HEK293 (cell line): ENCODE measurements around the gene RPS18.

ENCODE experiments used
- EGR2 ChIP-seq: fragments of 450-650 bp; formaldehyde crosslinking; IDR thresholded peaks from 2 replicates; pipeline ENCODE4 v1.5.1; 2016; ENCODE audit warnings: low read depth, missing biosample characterization, missing genetic modification characterization
- IKZF3 ChIP-seq: fragments of 450-650 bp; IDR thresholded peaks from 2 replicates; pipeline ENCODE4 v1.5.0; 2018; ENCODE audit warnings: missing biosample characterization, mild to moderate bottlenecking, missing genetic modification characterization, moderate library complexity
- KLF17 ChIP-seq: fragments of 450-650 bp; formaldehyde crosslinking; IDR thresholded peaks from 2 replicates; pipeline ENCODE4 v1.5.1; 2016; ENCODE audit warnings: missing biosample characterization, missing genetic modification characterization
- MEIS1 ChIP-seq: sonication (generic); formaldehyde crosslinking; IDR thresholded peaks from 2 replicates; pipeline ENCODE4 v1.8.1; 2022; ENCODE audit warnings: missing genetic modification reagents, mild to moderate bottlenecking, borderline replicate concordance
- SCRT2 ChIP-seq: fragments of 450-650 bp; formaldehyde crosslinking; IDR thresholded peaks from 2 replicates; pipeline ENCODE4 v1.5.1; 2016; ENCODE audit warnings: missing biosample characterization, missing genetic modification characterization
- SP2 ChIP-seq: fragments of 450-650 bp; formaldehyde crosslinking; IDR thresholded peaks from 2 replicates; pipeline ENCODE4 v1.5.1; 2016; ENCODE audit warnings: missing biosample characterization, missing genetic modification characterization
- SP7 ChIP-seq: fragments of 450-650 bp; formaldehyde crosslinking; IDR thresholded peaks from 2 replicates; pipeline ENCODE4 v1.5.1; 2016; ENCODE audit warnings: missing biosample characterization, missing genetic modification characterization
- YY1 ChIP-seq: fragments of 450-650 bp; formaldehyde crosslinking; IDR thresholded peaks from 2 replicates; pipeline ENCODE4 v1.5.1; 2018; ENCODE audit warnings: missing biosample characterization, missing genetic modification characterization
- ZBTB21 ChIP-seq: fragments of 450-650 bp; formaldehyde crosslinking; IDR thresholded peaks from 2 replicates; pipeline ENCODE4 v1.5.1; 2017; ENCODE audit warnings: missing biosample characterization, missing genetic modification characterization
- ZFP37 ChIP-seq: fragments of 450-650 bp; formaldehyde crosslinking; IDR thresholded peaks from 2 replicates; pipeline ENCODE4 v1.5.1; 2016; ENCODE audit warnings: missing biosample characterization, missing genetic modification characterization
- ZNF10 ChIP-seq: fragments of 450-650 bp; formaldehyde crosslinking; IDR thresholded peaks from 2 replicates; pipeline ENCODE4 v1.5.1; 2017; ENCODE audit warnings: missing biosample characterization, missing genetic modification characterization
- ZNF133 ChIP-seq: fragments of 450-650 bp; formaldehyde crosslinking; IDR thresholded peaks from 2 replicates; pipeline ENCODE4 v1.5.1; 2016; ENCODE audit warnings: missing biosample characterization, missing genetic modification characterization
- ZNF148 ChIP-seq: fragments of 450-650 bp; formaldehyde crosslinking; IDR thresholded peaks from 2 replicates; pipeline ENCODE4 v1.5.0; 2017; ENCODE audit warnings: missing biosample characterization, missing genetic modification characterization, borderline replicate concordance
- ZNF157 ChIP-seq: fragments of 450-650 bp; formaldehyde crosslinking; IDR thresholded peaks from 2 replicates; pipeline ENCODE4 v1.5.1; 2016; ENCODE audit warnings: missing biosample characterization, missing genetic modification characterization
- ZNF169 ChIP-seq: fragments of 450-650 bp; formaldehyde crosslinking; IDR thresholded peaks from 2 replicates; pipeline ENCODE4 v1.5.1; 2016; ENCODE audit warnings: missing biosample characterization, missing genetic modification characterization
- ZNF2 ChIP-seq: fragments of 450-650 bp; formaldehyde crosslinking; IDR thresholded peaks from 2 replicates; pipeline ENCODE4 v1.5.1; 2016; ENCODE audit warnings: missing biosample characterization, missing genetic modification characterization
- ZNF211 ChIP-seq: fragments of 450-650 bp; formaldehyde crosslinking; IDR thresholded peaks from 2 replicates; pipeline ENCODE4 v1.5.1; 2016; ENCODE audit warnings: low read depth, missing biosample characterization, missing genetic modification characterization
- ZNF223 ChIP-seq: fragments of 450-650 bp; formaldehyde crosslinking; IDR thresholded peaks from 2 replicates; pipeline ENCODE4 v1.5.1; 2016; ENCODE audit warnings: missing biosample characterization, missing genetic modification characterization
- ZNF24 ChIP-seq: fragments of 450-650 bp; formaldehyde crosslinking; IDR thresholded peaks from 2 replicates; pipeline ENCODE4 v1.5.1; 2016; ENCODE audit warnings: missing biosample characterization, missing genetic modification characterization
- ZNF266 ChIP-seq: fragments of 450-650 bp; formaldehyde crosslinking; IDR thresholded peaks from 2 replicates; pipeline ENCODE4 v1.5.1; 2016; ENCODE audit warnings: missing biosample characterization, missing genetic modification characterization, low read depth
- ZNF341 ChIP-seq: fragments of 450-650 bp; formaldehyde crosslinking; IDR thresholded peaks from 2 replicates; pipeline ENCODE4; 2016; ENCODE audit warnings: low read depth, missing biosample characterization, missing genetic modification characterization
- ZNF394 ChIP-seq: fragments of 450-650 bp; formaldehyde crosslinking; IDR thresholded peaks from 2 replicates; pipeline ENCODE4 v1.5.1; 2016; ENCODE audit warnings: missing biosample characterization, missing genetic modification characterization, mild to moderate bottlenecking, moderate library complexity, borderline replicate concordance
- ZNF416 ChIP-seq: fragments of 450-650 bp; formaldehyde crosslinking; IDR thresholded peaks from 2 replicates; pipeline ENCODE4 v1.5.1; 2016; ENCODE audit warnings: missing biosample characterization, missing genetic modification characterization
- ZNF449 ChIP-seq: fragments of 450-650 bp; formaldehyde crosslinking; IDR thresholded peaks from 2 replicates; pipeline ENCODE4 v1.5.1; 2017; ENCODE audit warnings: missing biosample characterization, mild to moderate bottlenecking, missing genetic modification characterization, moderate library complexity
- ZNF514 ChIP-seq: fragments of 450-650 bp; formaldehyde crosslinking; IDR thresholded peaks from 2 replicates; pipeline ENCODE4 v1.5.1; 2016; ENCODE audit warnings: missing biosample characterization, missing genetic modification characterization
- ZNF555 ChIP-seq: fragments of 450-650 bp; formaldehyde crosslinking; conservative IDR thresholded peaks from 2 replicates; pipeline ENCODE4 v1.5.1; 2017; ENCODE audit warnings: missing biosample characterization, mild to moderate bottlenecking, missing genetic modification characterization, inconsistent platforms
- ZNF664 ChIP-seq: fragments of 450-650 bp; formaldehyde crosslinking; IDR thresholded peaks from 2 replicates; pipeline ENCODE4 v1.5.1; 2016; ENCODE audit warnings: missing biosample characterization, missing genetic modification characterization
- ZSCAN30 ChIP-seq: fragments of 450-650 bp; IDR thresholded peaks from 2 replicates; pipeline ENCODE4 v1.5.1; 2018; ENCODE audit warnings: missing biosample characterization, mild to moderate bottlenecking, missing genetic modification characterization, moderate library complexity

RPS18 gene

GRCh38 chr6:33317669-33318425, 46.0 kb downstream of the RPS18 start, which contains the start of gene ZBTB22 (continued):
- no peak; the same call in 1 of the 2 replicates for TF ChIP-seq ZNF10 (tag by site-specific recombination)
- TF ChIP-seq IKZF3 (tag by site-specific recombination), result peak; percentile 67
- peak; percentile 91 for TF ChIP-seq SP2 (tag by site-specific recombination)
- no peak for TF ChIP-seq ZNF24 (tag by site-specific recombination)
- TF ChIP-seq ZFP37 (tag by site-specific recombination), result no peak
- peak; percentile 64; the same call in 1 of the 2 replicates for TF ChIP-seq ZNF223 (tag by site-specific recombination)
- TF ChIP-seq ZNF2 (tag by site-specific recombination), result peak; percentile 77
- TF ChIP-seq ZNF664 (tag by site-specific recombination), result 0 out of 2 replicates have a peak, but pooled peaks have one; percentile 41
- no peak for TF ChIP-seq ZNF416
- TF ChIP-seq SP7, result peak; percentile 56; the same call in 1 of the 2 replicates
- TF ChIP-seq ZNF133 (tag by site-specific recombination), result no peak
- TF ChIP-seq ZNF514, result no peak
- TF ChIP-seq EGR2, result peak; percentile 69
- peak; percentile 44; the same call in 1 of the 2 replicates for TF ChIP-seq YY1 (tag by site-specific recombination)
- no peak for TF ChIP-seq ZSCAN30 (tag by site-specific recombination)
- TF ChIP-seq MEIS1, result no peak
- TF ChIP-seq ZNF394 (tag by site-specific recombination), result no peak
- no peak for TF ChIP-seq ZNF157 (tag by site-specific recombination)
- TF ChIP-seq ZNF555 (tag by site-specific recombination), result no peak
- TF ChIP-seq KLF17 (tag by site-specific recombination), result peak; percentile 43
- TF ChIP-seq ZNF211 (tag by site-specific recombination), result no peak
- no peak for TF ChIP-seq ZNF266 (tag by site-specific recombination)
- peak; percentile 69 for TF ChIP-seq ZBTB21
- no peak for TF ChIP-seq ZNF449 (tag by site-specific recombination)
- TF ChIP-seq ZNF148 (tag by site-specific recombination), result no peak
- TF ChIP-seq ZNF341 (tag by site-specific recombination), result peak; percentile 78
- TF ChIP-seq ZNF169 (tag by site-specific recombination), result no peak
- TF ChIP-seq SCRT2 (tag by site-specific recombination), result no peak
- TF ChIP-seq, all 188 proteins: peak for 46
